ENCODE results near the gene INPP5A. TPM values are rescaled to one million over a fixed set of nuclear protein-coding genes. Genes with fewer than 3 reads are reported as not detected.

Gene INPP5A
- total and polyA plus RNA-seq, 9 of the 15 experiments (the other 6 are each of a cell fraction or from before 2014, with no cell fraction given) = 0.66 to 11.6 (median 7.7) TPM

GRCh38 chr10:132532179-132532578 is 5.4 kb upstream of the INPP5A start:
- H4K20me1 ChIP-seq (replicated peaks; ENCODE audit: control insufficient read depth, insufficient read depth, low read length) = 0 out of 2 replicates have a peak, but pooled peaks cover 8% of the 10 kb centered on the region
- no peak overlapping the region for H3K9ac ChIP-seq (ENCODE audit: insufficient read depth in 1 of 2, low read depth in 2 of 2, low read length in 2 of 2)
- FAIRE-seq (no peak), DNase-seq (ENCODE audit: extremely low read depth in 1 of 4, low spot score in 3 of 4) (no peak), ATAC-seq (no peak)
- 30% methylated on average over 6 of the region's 6 CpGs for WGBS (ENCODE audit: insufficient coverage, low coverage, missing lambda C conversion rate)
- in situ Hi-C loops (cut with MboI) (no loop called here), intact Hi-C loops (cut with micrococcal nuclease) (loop anchor here (10.0 kb wide), 1 partner anchor 103 kb away; no protein-coding TSS in a partner anchor)
- H3K9me3 ChIP-seq (replicated peaks; ENCODE audit: control insufficient read depth, insufficient read depth, low read depth, low read length) = no peaks in the 10 kb centered on the region
- no peaks in the 10 kb centered on the region for H3K9me1 ChIP-seq (ENCODE audit: control insufficient read depth, insufficient read depth, low read length)
- H2AFZ ChIP-seq (ENCODE audit: low read depth, low read length) = no peak overlapping the region
- H3K79me2 ChIP-seq (ENCODE audit: control insufficient read depth, insufficient read depth, low read length) = no peaks in the 10 kb centered on the region
- no peak overlapping the region for H3K4me2 ChIP-seq (ENCODE audit: insufficient read depth, low read length)
- no peaks in the 10 kb centered on the region for H3K36me3 ChIP-seq (ENCODE audit: control insufficient read depth, insufficient read depth, low read length)
- ChIA-PET POLR2A (no interaction called here), CTCF (ENCODE audit: low intra/inter-chr PET ratio) (no interaction called here)
- peaks cover 8 to 37% of the 10 kb centered on the region in 2 experiments; a peak in 4 of 5 replicates for H3K27me3 ChIP-seq (ENCODE audit: control insufficient read depth in 2 of 2, insufficient read depth in 2 of 2, low read length in 2 of 2)
- TF ChIP-seq, protein P1, sequence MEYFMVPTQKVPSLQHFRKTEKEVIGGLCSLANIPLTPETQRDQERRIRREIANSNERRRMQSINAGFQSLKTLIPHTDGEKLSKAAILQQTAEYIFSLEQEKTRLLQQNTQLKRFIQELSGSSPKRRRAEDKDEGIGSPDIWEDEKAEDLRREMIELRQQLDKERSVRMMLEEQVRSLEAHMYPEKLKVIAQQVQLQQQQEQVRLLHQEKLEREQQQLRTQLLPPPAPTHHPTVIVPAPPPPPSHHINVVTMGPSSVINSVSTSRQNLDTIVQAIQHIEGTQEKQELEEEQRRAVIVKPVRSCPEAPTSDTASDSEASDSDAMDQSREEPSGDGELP (CRISPR knock-in tag; IDR thresholded peaks at IDR 0.05; ENCODE audit: borderline replicate concordance) = no peak
- TF ChIP-seq TBP (optimal IDR thresholded peaks at IDR 0.05; ENCODE audit: low read depth, low read length) = no peak
- no peak for TF ChIP-seq CBX2 (IDR thresholded peaks at IDR 0.05; ENCODE audit: insufficient read depth, low read length, poor library complexity, severe bottlenecking)
- TF ChIP-seq TFE3 (CRISPR knock-in tag; IDR thresholded peaks at IDR 0.05) = peak; percentile 49; the same call in 1 of the 2 replicates
- H3K27ac ChIP-seq (ENCODE audit: extremely low read depth, low read depth, low read length) = no peak overlapping the region
- BruUV-seq (replicated peaks) = no TSS peak
- H3K4me3 ChIP-seq = no peak overlapping the region
- peaks cover 0 to 16% of the 10 kb centered on the region in 2 experiments; a peak in 2 of 5 replicates for H3K4me1 ChIP-seq (replicated peaks in 1 of 2; ENCODE audit: control insufficient read depth in 2 of 2, insufficient read depth in 2 of 2, low read length in 2 of 2)

Data from K562 (cell line).